ENCODE measurements around the gene BOLL. TPM values are rescaled to one million over a fixed set of nuclear protein-coding genes. Genes with fewer than 3 reads are reported as not detected.

The BOLL gene
- total RNA-seq, 1 experiment from 2014 or later = not detected

DNA sequence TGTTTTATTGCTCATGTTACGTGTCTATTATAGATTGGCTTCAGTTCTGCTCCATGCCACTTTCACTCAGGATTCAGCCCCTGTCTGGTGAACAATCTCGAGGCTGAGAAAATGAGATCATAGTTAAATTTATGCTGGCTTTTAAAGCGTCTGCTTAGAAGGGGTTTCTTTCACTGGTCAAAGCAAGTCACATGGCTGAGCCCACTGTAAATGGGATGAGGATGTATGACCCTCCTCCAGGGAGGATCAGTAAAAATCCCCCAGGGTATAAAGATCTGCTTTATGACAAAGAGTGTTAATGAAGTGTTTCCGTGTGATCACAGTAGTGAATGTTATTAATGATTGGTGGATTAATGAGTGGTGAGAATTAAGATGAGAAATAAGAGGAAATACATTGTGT is 13.1 kb upstream of the BOLL start:
- Histone ChIP-seq H3K14ac (ENCODE audit: insufficient read depth, low read length) (no peak overlapping the region), H2AFZ (ENCODE audit: low read length) (no peak overlapping the region), H2BK20ac (ENCODE audit: low read depth, low read length, poor library complexity, severe bottlenecking) (no peak overlapping the region), H4K91ac (ENCODE audit: insufficient read length, low read depth, low read length) (no peak overlapping the region), H3K23ac (ENCODE audit: insufficient read length, low read depth, low read length) (no peak overlapping the region), H4K20me1 (ENCODE audit: control insufficient read depth, insufficient read depth, insufficient read length) (no peaks in the 10 kb centered on the region), H3K27ac (ENCODE audit: insufficient read length, low read depth, low read length) (no peak overlapping the region), H3K79me1 (ENCODE audit: insufficient read depth, low read depth, low read length, poor library complexity, severe bottlenecking) (no peaks in the 10 kb centered on the region), H3K27me3 (ENCODE audit: insufficient read depth, low read length) (no peaks in the 10 kb centered on the region), H3K9ac (ENCODE audit: extremely low read depth, insufficient read length, low read length) (no peak overlapping the region), H2BK120ac (ENCODE audit: low read depth, low read length, poor library complexity, severe bottlenecking) (no peak overlapping the region), H2BK12ac (ENCODE audit: insufficient read length, low read depth, low read length) (no peak overlapping the region), H2BK5ac (ENCODE audit: insufficient read length, low read length) (no peak overlapping the region), H2BK15ac (ENCODE audit: low read depth, low read length) (no peak overlapping the region), H3K4me2 (ENCODE audit: insufficient read depth, insufficient read length, low read length) (no peak overlapping the region), H3K79me2 (ENCODE audit: insufficient read depth, low read length) (no peaks in the 10 kb centered on the region), H3T11ph (ENCODE audit: low read length) (no peak overlapping the region), H3K4ac (ENCODE audit: low read depth, low read length) (no peak overlapping the region), H4K5ac (ENCODE audit: insufficient read length, low read depth, low read length) (no peak overlapping the region), H3K4me1 (ENCODE audit: insufficient read depth, low read length) (no peaks in the 10 kb centered on the region), H4K8ac (replicated peaks; ENCODE audit: insufficient read length, low read depth, low read length) (no peak overlapping the region), H3K23me2 (ENCODE audit: insufficient read length, low read depth, low read length, poor library complexity, severe bottlenecking) (no peaks in the 10 kb centered on the region), H3K18ac (ENCODE audit: insufficient read length, low read depth, low read length) (no peak overlapping the region), H3K56ac (ENCODE audit: insufficient read length, low read depth, low read length) (no peak overlapping the region), H3K9me3 (ENCODE audit: control insufficient read depth, low read depth, low read length) (no peaks in the 10 kb centered on the region), H2AK5ac (ENCODE audit: insufficient read length, low read length) (no peak overlapping the region)
- TF ChIP-seq CTCF (conservative IDR thresholded peaks at IDR 0.05) = no peak
- H3K36me3 Mint-ChIP-seq (ENCODE audit: insufficient read depth in 1 of 3, low read depth in 3 of 3) = 0 out of 7 replicates have a peak, but pooled peaks cover 0 to 4% (median 0%) of the 10 kb centered on the region in 3 experiments
- WGBS (ENCODE audit: extremely low coverage, insufficient read length, low lambda C conversion rate) = 100% methylated on average over 1 of the region's 4 CpGs
- H3K27me3 Mint-ChIP-seq (ENCODE audit: low read depth) = peaks cover 12% of the 10 kb centered on the region
- no peak for DNase-seq
- peaks cover 6 to 8% of the 10 kb centered on the region in 2 experiments; a peak in 3 of 5 replicates for H3K9me3 Mint-ChIP-seq
- H3K4me3 Mint-ChIP-seq = no peak overlapping the region
- H3K4me1 Mint-ChIP-seq = no peaks in the 10 kb centered on the region
- peak overlapping the region in 1 of 3 experiments; percentile 54; a peak in 1 of 7 replicates for H3K27ac Mint-ChIP-seq

Data from H9 (cell line).